Neural crest cell (in vitro differentiated cells): Measurements from ENCODE around the gene NEURL2. TPM values are rescaled to one million over a fixed set of nuclear protein-coding genes. Genes with fewer than 3 reads are reported as not detected.
A peak's percentile ranks its signal among the peaks of the same experiment; 100 is the strongest.
"Not testable (repeated sequence)": the region's sequence is repeated elsewhere in the genome, so short reads cannot be mapped to it uniquely, and the experiment has no call there.

Experiments
- DNase-seq: peaks from one replicate; pipeline ENCODE4 v3.0.0; 2021; ENCODE audit warnings: low read depth, mixed read lengths, low spot score
- H3K27ac Mint-ChIP-seq: one replicate; pipeline ENCODE4 v1.8.0; 2021; ENCODE audit warnings: mild to moderate bottlenecking, mixed read lengths; ENCODE audit not compliant: unreplicated experiment
- H3K27me3 Mint-ChIP-seq: 2 replicates; pipeline ENCODE4 v1.8.0; 2021; ENCODE audit warnings: low read depth, mild to moderate bottlenecking, mixed read lengths
- H3K36me3 Mint-ChIP-seq: 2 replicates; pipeline ENCODE4 v1.8.0; 2021; ENCODE audit warnings: low read depth, mild to moderate bottlenecking, mixed read lengths
- H3K4me1 Mint-ChIP-seq: 2 replicates; pipeline ENCODE4 v1.8.0; 2021; ENCODE audit warnings: mixed read lengths
- H3K4me3 Mint-ChIP-seq: one replicate; pipeline ENCODE4 v1.8.0; 2021; ENCODE audit warnings: mild to moderate bottlenecking, mixed read lengths
- H3K9me3 Mint-ChIP-seq: 2 replicates; pipeline ENCODE4 v1.8.0; 2021; ENCODE audit warnings: mixed read lengths
- CTCF ChIP-seq: fragments of 200-600 bp; sonication (generic); conservative IDR thresholded peaks from 2 replicates; pipeline ENCODE4 v1.5.0; 2021; ENCODE audit warnings: antibody characterized with exemption, mild to moderate bottlenecking
- total RNA-seq: library from RNA; stranded (reverse); gene quantifications from 2 replicates; pipeline ENCODE4 v1.2.1, GENCODE V29; 2021

NEURL2 gene
- total RNA-seq, 1 donor from 2014 or later, result 3.5 TPM

DNA sequence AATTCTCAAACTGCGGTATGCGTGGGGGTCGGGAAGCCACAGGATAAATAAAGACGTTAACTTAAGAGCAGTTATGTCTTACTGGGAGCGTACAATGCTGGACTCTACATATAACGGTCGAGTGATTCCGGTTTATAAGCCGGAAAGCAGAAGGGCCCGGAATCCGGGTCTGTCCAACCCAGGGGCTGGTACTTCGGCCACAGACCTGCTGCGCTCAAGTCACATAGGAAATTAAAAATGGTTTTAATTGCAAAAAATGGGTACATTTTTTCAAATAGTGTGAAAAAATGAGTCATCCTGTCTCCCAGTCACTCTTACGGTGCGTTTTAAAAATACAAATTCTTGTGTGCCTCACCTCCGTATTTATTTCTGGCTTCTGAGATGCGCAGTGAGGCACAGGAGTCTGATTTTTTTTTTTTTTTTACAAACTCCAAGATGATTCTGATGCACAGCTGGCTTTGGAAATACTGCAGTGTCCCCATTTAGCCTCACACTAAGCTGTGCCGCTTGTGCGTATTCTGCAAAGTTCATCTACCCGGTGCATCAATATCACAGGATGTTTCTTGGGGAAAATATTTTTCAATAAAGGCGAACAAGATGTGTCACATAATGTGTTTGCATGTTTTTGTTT is 44.5 kb upstream of the NEURL2 start:
- H3K4me3 Mint-ChIP-seq, result peak overlapping the region; percentile 96
- no peak for DNase-seq
- no peaks in the 10 kb centered on the region for H3K9me3 Mint-ChIP-seq
- peaks cover 8% of the 10 kb centered on the region for H3K36me3 Mint-ChIP-seq
- H3K4me1 Mint-ChIP-seq, result peaks cover 31% of the 10 kb centered on the region
- peak overlapping the region; percentile 70 for H3K27ac Mint-ChIP-seq
- no peak for TF ChIP-seq CTCF
- H3K27me3 Mint-ChIP-seq, result peaks cover 7% of the 10 kb centered on the region

- H3K36me3 Mint-ChIP-seq, result peaks cover 8% of the 10 kb centered on the region
- peak; percentile 98 for DNase-seq
- H3K4me1 Mint-ChIP-seq, result peaks cover 31% of the 10 kb centered on the region
- peak within 1 kb of the TSS; percentile 100 for H3K27ac Mint-ChIP-seq
- H3K4me3 Mint-ChIP-seq, result peak within 1 kb of the TSS; percentile 96
- H3K27me3 Mint-ChIP-seq, result peaks cover 7% of the 10 kb centered on the region
- no peak for TF ChIP-seq CTCF
- H3K9me3 Mint-ChIP-seq, result no peaks in the 10 kb centered on the region
Measured at GRCh38 chr20:45934586-45935415, 43.8 kb upstream of the NEURL2 start, which contains the start of gene PCIF1. Gene PCIF1 (plus strand): TSS chr20:45934683. CDS start chr20:45939000, 4,317 bp downstream.

GRCh38 chr20:45934046-45934585 is 43.1 kb upstream of the NEURL2 start:
- H3K27me3 Mint-ChIP-seq, result peaks cover 7% of the 10 kb centered on the region
- H3K27ac Mint-ChIP-seq, result peak overlapping the region; percentile 100
- DNase-seq, result no peak
- peak overlapping the region; percentile 96 for H3K4me3 Mint-ChIP-seq
- no peak for TF ChIP-seq CTCF
- peaks cover 31% of the 10 kb centered on the region for H3K4me1 Mint-ChIP-seq
- peaks cover 3% of the 10 kb centered on the region for H3K36me3 Mint-ChIP-seq
- no peaks in the 10 kb centered on the region for H3K9me3 Mint-ChIP-seq

DNA sequence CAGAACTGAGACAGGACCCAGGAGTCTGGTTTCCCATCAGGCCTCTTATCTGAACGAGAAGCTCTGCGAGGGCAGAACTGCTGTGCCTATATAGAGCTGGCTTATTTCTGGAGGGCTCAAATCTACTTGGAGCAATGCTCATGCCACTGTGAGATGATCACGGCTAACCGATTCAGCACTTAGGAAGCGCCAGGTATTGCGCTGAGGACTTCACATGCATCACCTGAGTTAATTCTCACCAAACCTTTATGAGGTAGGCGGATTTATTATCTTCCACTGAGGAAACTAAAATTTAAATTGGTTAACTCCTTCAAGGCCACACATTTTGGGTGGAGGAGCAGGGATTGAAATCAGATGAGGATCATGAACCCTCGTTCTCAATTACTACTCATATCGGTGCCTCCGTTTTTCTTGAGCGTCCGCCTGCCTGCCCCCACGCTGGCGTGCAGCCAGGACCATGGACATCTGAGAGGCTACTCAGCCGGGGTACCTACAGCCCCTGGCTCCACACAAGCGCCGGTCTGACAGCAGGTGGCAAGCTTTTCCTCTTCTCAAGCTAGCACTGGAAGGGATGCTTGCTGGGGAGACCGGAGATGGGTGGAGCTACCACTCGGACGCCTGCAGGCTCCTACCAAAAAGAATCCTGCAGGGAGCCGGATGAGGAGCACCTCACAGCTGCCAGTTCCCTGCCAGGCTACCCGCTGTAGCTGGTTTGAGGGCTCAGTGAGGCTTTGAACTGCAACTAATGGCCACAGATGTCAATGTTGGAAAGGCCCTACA is 42.4 kb upstream of the NEURL2 start:
- Mint-ChIP-seq H3K9me3 (no peaks in the 10 kb centered on the region), H3K36me3 (peaks cover 2% of the 10 kb centered on the region), H3K27ac (peak overlapping the region; percentile 100), H3K27me3 (peaks cover 7% of the 10 kb centered on the region), H3K4me1 (peaks cover 31% of the 10 kb centered on the region), H3K4me3 (peak overlapping the region; percentile 96)
- peak; percentile 47 for TF ChIP-seq CTCF
- DNase-seq, result peak; percentile 40

DNA sequence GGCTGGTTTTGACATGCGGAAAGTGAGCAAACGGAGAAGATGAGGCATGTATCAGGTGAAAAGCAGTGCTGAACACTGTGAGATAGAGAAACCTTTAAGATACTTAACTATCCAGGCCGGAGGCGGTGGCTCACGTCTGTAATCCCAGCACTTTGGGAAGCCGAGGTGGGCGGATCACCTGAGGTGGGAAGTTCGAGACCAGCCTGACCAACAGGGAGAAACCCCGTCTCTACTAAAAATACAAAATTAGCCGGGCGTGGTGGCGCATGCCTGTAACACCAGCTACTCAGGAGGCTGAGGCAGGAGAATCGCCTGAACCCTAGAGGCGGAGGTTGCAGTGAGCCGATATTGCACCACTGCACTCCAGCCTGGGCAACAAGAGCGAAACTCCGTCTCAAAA is 40.7 kb upstream of the NEURL2 start:
- not testable (repeated sequence) for H3K27me3 Mint-ChIP-seq, DNase-seq, H3K27ac Mint-ChIP-seq, H3K9me3 Mint-ChIP-seq, H3K36me3 Mint-ChIP-seq
- Mint-ChIP-seq H3K4me3 (peak overlapping the region; percentile 96), H3K4me1 (peaks cover 23% of the 10 kb centered on the region)
